Activated CD4-positive, alpha-beta T cell treated with anti-CD3 and anti-CD28 coated beads for 36 hours (primary cell): Measurements from ENCODE around the gene GDF3. TPM values are rescaled to one million over a fixed set of nuclear protein-coding genes. Genes with fewer than 3 reads are reported as not detected.
"Not testable (repeated sequence)": the region's sequence is repeated elsewhere in the genome, so short reads cannot be mapped to it uniquely, and the experiment has no call there.

Experiments
- ATAC-seq: fragments of 200-7000 bp; cut with Tn5 transposase; one replicate; pipeline ENCODE4 v1.10.0; 2021; ENCODE audit warnings: mild to moderate bottlenecking, moderate library complexity
- CTCF ChIA-PET: fragments of 350-600 bp; sonication (Branson Sonifier 250); formaldehyde crosslinking; loops from one replicate; lab custom pipeline; 2021; ENCODE audit warnings: antibody characterized with exemption; lab: Charles Lee
- POLR2A ChIA-PET: fragments of 350-600 bp; sonication (Branson Sonifier 250); formaldehyde crosslinking; loops from one replicate; lab custom pipeline; 2021; ENCODE audit warnings: antibody characterized with exemption, inconsistent platforms; lab: Charles Lee
- DNase-seq: peaks from one replicate; pipeline ENCODE4 v3.0.0-alpha.2; 2020
- H3K27ac Mint-ChIP-seq: one replicate; pipeline ENCODE4 v1.8.0; 2021; ENCODE audit warnings: mixed read lengths
- H3K27me3 Mint-ChIP-seq: one replicate; pipeline ENCODE4 v1.8.0; 2021; ENCODE audit warnings: mixed read lengths
- H3K36me3 Mint-ChIP-seq: one replicate; pipeline ENCODE4 v1.8.0; 2021; ENCODE audit warnings: low read depth, mixed read lengths
- H3K4me1 Mint-ChIP-seq: one replicate; pipeline ENCODE4 v1.8.0; 2021; ENCODE audit warnings: mixed read lengths
- H3K4me3 Mint-ChIP-seq: one replicate; pipeline ENCODE4 v1.8.0; 2021; ENCODE audit warnings: mild to moderate bottlenecking, moderate library complexity, mixed read lengths
- H3K9me3 Mint-ChIP-seq: one replicate; pipeline ENCODE4 v1.8.0; 2021; ENCODE audit warnings: low read depth, mixed read lengths
- intact Hi-C, 2 experiments: fragments of 100-400 bp; cut with DNase I in 1 of 2; cut with micrococcal nuclease in 1 of 2; formaldehyde crosslinking; loops; one replicate each; pipeline versions ENCODE4 v1.14.2 to v1.15.1; 2022 to 2024; cut with DNase I, micrococcal nuclease
- total RNA-seq, 2 experiments: library from RNA; stranded (reverse); gene quantifications; one replicate each; pipeline ENCODE4 v1.2.3, GENCODE V29; 2021

The GDF3 gene
- total RNA-seq, result not detected

DNA sequence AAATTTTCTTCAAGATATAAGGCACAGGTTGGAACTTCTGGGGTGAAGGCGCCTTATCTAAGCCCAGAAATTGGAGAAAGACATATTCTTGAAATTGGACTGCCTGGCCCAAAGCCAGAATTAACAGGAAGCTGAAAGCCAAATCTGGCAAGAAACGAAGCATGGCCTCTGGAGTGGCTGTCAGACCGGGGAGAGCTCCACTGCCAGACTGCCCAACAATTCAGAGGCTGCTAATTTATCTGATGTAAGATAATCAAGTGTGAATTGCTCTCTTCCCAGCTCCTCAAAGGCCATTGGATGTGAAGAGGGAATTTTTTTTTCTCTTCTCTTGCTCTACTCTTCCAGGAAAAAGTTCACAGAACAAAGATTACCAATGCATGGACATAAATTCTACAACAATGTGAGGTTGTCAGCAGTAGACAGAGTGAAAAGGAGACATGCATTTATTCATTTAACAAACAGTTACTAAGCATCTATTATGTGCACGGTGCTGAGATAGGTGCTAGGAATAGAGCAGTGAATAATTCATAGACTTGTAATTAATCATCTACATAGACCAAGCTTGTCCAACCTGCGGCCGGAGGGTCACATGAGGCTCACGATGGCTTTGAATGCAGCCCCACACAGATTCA is at the start of gene GDF3:
TSS of gene GDF3 (minus strand) at position 210 of the 632 bp plus-strand sequence. CDS start at position 163, 47 bp downstream.
- DNase-seq (no peak), ATAC-seq (no peak)
- no peaks in the 10 kb centered on the region for H3K9me3 Mint-ChIP-seq
- no peak within 1 kb of the TSS for H3K27ac Mint-ChIP-seq
- peaks cover 2% of the 10 kb centered on the region for H3K4me1 Mint-ChIP-seq
- H3K36me3 Mint-ChIP-seq, result no peaks in the 10 kb centered on the region
- H3K27me3 Mint-ChIP-seq, result peaks cover 2% of the 10 kb centered on the region
- ChIA-PET POLR2A (no interaction called here), CTCF (interaction anchor here (1.1 kb wide), 1 partner anchor 112 kb away, joined by 3 read pairs; no protein-coding TSS in a partner anchor)
- H3K4me3 Mint-ChIP-seq, result no peak within 1 kb of the TSS
- intact Hi-C loops, result no loop called here

DNA sequence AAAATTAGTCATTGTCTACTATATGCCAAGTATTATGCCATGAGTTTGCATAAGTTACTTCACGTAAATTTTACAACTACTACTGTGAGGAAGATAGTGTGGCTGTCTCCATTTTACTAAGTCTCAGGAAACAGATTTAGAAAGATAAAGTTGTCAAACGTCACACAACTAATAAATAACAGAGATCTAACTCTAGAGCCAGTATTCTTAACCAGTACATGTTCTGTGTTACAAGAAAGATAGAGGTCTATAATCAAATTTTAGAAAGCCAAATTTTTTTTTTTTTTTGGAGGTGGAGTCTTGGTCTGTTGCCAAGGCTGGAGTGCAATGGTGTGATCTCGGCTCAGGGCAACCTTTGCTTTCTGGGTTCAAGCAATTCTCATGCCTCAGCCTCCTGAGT is 37.4 kb upstream of the GDF3 start:
- intact Hi-C loops, result no loop called here
- no peaks in the 10 kb centered on the region for H3K27me3 Mint-ChIP-seq
- no peak overlapping the region for H3K4me3 Mint-ChIP-seq
- DNase-seq, result no peak
- H3K36me3 Mint-ChIP-seq, result no peaks in the 10 kb centered on the region
- no peak overlapping the region for H3K27ac Mint-ChIP-seq
- no peaks in the 10 kb centered on the region for H3K4me1 Mint-ChIP-seq
- ChIA-PET POLR2A (no interaction called here), CTCF (no interaction called here)
- ATAC-seq, result no peak
- H3K9me3 Mint-ChIP-seq, result no peaks in the 10 kb centered on the region

DNA sequence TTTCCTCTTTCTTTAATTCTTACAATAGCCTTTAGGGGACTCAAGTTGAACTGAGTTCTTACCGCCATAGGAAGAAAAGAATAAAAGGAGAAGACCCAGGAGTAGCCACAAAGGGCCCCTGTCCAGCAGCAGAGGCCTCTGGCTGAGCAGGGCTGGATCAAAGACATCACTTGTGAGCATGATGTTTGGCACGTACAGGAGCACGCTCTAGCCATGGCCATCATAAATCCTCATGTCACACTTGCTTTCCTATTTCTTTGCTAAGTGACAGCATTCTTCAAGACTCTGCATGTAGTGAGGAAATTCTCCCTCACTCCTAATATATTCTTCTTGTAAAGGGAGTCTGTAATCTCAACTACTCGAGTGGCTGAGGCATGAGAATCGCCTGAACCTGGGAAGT is 35.9 kb upstream of the GDF3 start:
- intact Hi-C loops, result no loop called here
- ATAC-seq (no peak), DNase-seq (no peak)
- H3K4me1 Mint-ChIP-seq, result no peaks in the 10 kb centered on the region
- POLR2A ChIA-PET, result no interaction called here
- no peaks in the 10 kb centered on the region for H3K27me3 Mint-ChIP-seq
- CTCF ChIA-PET, result no interaction called here
- no peak overlapping the region for H3K27ac Mint-ChIP-seq
- no peaks in the 10 kb centered on the region for H3K36me3 Mint-ChIP-seq
- H3K9me3 Mint-ChIP-seq, result no peaks in the 10 kb centered on the region
- no peak overlapping the region for H3K4me3 Mint-ChIP-seq

DNA sequence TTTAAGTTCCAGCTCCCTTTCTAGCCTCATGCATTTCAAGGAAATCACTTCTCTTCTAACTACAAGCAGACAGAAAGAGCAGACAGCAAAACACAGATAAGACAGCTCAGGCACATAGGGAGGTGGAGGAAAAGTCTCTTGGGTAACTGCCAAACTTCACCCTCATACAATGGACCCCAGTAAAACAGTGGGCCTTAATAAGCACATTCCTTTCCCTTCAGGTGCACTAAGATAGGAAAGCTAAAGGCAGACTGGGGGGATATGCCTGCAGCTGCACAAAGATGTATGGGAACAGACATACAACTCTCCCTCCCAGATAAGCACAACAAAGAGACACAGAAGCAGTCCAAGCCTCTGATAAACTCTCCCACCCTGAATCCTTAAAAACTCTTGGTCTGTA is 35.4 kb upstream of the GDF3 start:
- H3K9me3 Mint-ChIP-seq, intact Hi-C loops, H3K36me3 Mint-ChIP-seq, H3K27me3 Mint-ChIP-seq, H3K27ac Mint-ChIP-seq, ATAC-seq, POLR2A ChIA-PET, H3K4me1 Mint-ChIP-seq, H3K4me3 Mint-ChIP-seq, DNase-seq: not testable (repeated sequence)
- CTCF ChIA-PET, result interaction anchor here (0.7 kb wide), 1 partner anchor 426 kb away, joined by 3 read pairs; no protein-coding TSS in a partner anchor

DNA sequence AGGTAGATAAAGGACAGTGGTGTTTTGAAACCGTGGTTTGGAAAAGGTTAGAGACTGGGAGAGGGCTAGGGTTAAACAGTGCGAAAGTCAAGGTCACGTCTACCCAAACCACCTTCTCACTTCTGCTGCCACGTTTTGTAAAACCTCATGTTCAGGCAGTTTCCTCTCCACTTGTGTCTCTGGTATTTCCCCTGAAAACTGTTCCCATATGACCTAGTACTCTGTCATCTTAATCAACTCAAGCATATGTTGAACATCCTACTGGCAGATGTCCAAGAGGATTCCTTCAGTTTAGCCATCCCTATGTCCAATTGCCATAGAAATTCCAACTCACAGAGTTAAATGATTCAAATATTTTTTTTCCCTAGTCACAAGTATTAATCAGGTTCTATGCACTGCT is 34.2 kb upstream of the GDF3 start:
- no peaks in the 10 kb centered on the region for H3K27me3 Mint-ChIP-seq
- no peak overlapping the region for H3K4me3 Mint-ChIP-seq
- no peaks in the 10 kb centered on the region for H3K9me3 Mint-ChIP-seq
- no peak overlapping the region for H3K27ac Mint-ChIP-seq
- H3K4me1 Mint-ChIP-seq, result no peaks in the 10 kb centered on the region
- ChIA-PET CTCF (no interaction called here), POLR2A (no interaction called here)
- ATAC-seq, result no peak
- intact Hi-C loops, result no loop called here
- DNase-seq, result no peak
- no peaks in the 10 kb centered on the region for H3K36me3 Mint-ChIP-seq

DNA sequence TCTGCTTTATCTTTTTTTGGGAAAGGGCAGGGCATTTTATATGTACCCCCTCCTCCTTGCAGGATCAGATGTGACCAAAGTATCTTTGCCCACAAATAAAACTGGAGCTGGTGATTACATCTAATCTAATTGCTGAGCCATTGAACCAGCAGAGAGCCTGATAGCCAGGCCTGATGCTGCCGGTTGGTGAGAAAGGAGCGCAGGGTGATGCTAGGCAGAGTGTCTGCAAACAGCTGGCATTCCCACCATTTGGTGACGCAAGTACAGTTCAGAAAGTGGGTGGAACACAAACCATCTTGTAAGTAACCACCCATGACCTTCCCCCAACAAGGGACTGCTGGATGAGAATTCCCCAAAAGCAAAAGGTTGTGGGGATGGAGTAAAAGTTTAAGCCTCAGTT is 28.4 kb upstream of the GDF3 start:
- no peaks in the 10 kb centered on the region for H3K9me3 Mint-ChIP-seq
- H3K4me1 Mint-ChIP-seq, result no peaks in the 10 kb centered on the region
- ATAC-seq (no peak), DNase-seq (no peak)
- H3K36me3 Mint-ChIP-seq, result no peaks in the 10 kb centered on the region
- POLR2A ChIA-PET, result interaction anchor here (0.7 kb wide), 1 partner anchor 15 kb away, joined by 3 read pairs; no protein-coding TSS in a partner anchor
- H3K4me3 Mint-ChIP-seq, result no peak overlapping the region
- peaks cover 2% of the 10 kb centered on the region for H3K27me3 Mint-ChIP-seq
- intact Hi-C loops, result no loop called here
- CTCF ChIA-PET, result interaction anchor here (0.8 to 1.0 kb wide), 2 partner anchors 19 to 53 kb away, joined by 3 read pairs; no protein-coding TSS in a partner anchor
- H3K27ac Mint-ChIP-seq, result no peak overlapping the region

DNA sequence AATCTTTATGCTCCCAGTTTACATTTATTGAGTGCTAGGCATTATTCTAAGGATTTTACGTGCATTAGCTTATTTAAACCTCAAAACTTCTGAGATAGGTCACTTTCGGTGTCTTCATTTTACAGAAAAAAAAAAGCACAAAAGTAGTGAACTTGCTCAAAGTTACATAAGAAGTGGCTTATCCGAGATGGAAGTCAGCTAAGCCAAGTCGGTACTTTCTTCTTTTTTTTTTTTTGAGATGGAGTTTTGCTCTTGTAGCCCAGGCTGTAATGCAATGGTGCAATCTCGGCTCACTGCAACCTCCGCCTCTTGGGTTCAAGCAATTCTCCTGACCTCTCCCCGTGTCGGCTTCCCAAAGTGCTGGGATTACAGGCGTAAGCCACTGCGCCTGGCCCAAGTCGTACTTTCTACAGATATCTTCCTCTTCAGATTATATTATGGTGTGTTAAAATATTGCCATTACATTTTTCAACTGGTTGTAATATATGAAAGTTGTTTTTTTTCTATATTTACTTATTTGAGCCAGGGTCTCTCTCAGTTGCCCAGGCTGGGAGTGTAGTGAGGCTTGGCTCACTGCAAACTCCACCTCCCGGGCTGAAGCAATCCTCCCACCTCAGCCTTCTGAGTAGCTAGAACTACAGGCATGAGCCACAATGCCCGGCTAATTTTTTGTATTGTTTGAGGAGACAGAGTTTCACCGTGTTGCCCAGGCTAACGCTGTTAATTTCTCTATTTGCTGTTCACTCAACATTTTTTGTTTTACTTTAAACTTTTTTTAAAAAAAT is 24.6 kb upstream of the GDF3 start:
- intact Hi-C loops, result no loop called here
- Mint-ChIP-seq H3K36me3 (no peaks in the 10 kb centered on the region), H3K27me3 (peaks cover 6% of the 10 kb centered on the region), H3K4me3 (no peak overlapping the region), H3K9me3 (no peaks in the 10 kb centered on the region), H3K27ac (no peak overlapping the region), H3K4me1 (no peaks in the 10 kb centered on the region)
- ChIA-PET CTCF (no interaction called here), POLR2A (no interaction called here)
- DNase-seq (no peak), ATAC-seq (no peak)

DNA sequence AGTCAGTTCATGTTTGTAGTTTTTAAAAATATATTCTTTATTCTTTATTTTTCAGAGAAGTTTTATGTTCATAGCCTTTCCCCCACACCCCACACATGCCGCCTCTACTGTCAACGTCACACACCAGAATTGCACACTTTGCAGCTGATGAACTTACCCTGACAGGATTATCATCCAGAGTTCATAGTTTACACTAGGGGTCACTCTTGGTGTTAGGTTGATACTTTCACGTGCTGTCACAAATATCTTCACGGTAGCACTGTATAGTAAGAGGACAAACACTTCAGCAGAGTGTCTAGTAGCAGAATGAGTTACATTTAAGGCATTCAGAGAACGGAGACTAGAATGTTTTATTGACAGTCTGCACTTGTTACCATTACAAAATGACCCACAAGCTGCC is 20.8 kb upstream of the GDF3 start:
- peaks cover 4% of the 10 kb centered on the region for H3K27me3 Mint-ChIP-seq
- intact Hi-C loops, result no loop called here
- ChIA-PET POLR2A (interaction anchor here (0.6 kb wide), 1 partner anchor 23 kb away, joined by 4 read pairs; no protein-coding TSS in a partner anchor), CTCF (interaction anchor here (0.6 to 0.9 kb wide), 2 partner anchors 10 to 139 kb away, joined by 3 read pairs; no protein-coding TSS in a partner anchor)
- ATAC-seq (no peak), DNase-seq (no peak)
- no peaks in the 10 kb centered on the region for H3K4me1 Mint-ChIP-seq
- H3K4me3 Mint-ChIP-seq, result no peak overlapping the region
- H3K9me3 Mint-ChIP-seq, result no peaks in the 10 kb centered on the region
- H3K36me3 Mint-ChIP-seq, result no peaks in the 10 kb centered on the region
- no peak overlapping the region for H3K27ac Mint-ChIP-seq

DNA sequence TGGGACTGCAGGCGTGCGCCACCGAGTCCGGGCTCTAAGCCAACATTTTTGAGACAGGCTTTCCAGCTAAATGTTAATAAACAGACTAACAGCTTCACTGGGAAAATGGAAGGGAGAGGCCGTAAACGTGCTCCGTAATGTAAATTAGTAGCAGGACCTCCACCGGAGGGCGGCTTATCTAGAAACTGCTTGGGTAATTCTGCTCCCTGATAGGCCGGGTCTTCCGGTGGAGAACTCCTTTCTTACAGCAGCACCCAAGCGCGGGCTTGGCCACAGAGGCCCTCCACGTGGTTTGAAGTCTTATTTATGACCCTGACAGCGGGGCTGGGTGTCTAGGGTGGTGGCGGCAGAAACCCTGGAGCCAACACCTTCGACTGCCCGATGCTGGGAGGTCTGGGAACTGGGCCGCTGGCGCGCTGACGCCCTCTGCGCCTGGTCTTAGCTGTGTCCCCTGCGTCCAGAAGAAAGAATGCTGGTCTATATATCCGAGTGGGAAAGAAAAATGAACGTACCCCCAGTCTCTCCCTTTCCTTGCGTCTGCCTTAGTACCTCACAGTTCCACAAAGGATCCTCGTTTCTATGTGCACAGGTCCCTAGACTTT is 17.4 kb upstream of the GDF3 start:
- intact Hi-C loops, result no loop called here
- DNase-seq, result no peak
- ATAC-seq, result no peak
- H3K27me3 Mint-ChIP-seq, result peaks cover 2% of the 10 kb centered on the region
- no peaks in the 10 kb centered on the region for H3K9me3 Mint-ChIP-seq
- no peaks in the 10 kb centered on the region for H3K36me3 Mint-ChIP-seq
- H3K4me3 Mint-ChIP-seq, result no peak overlapping the region
- ChIA-PET CTCF (interaction anchor here (0.7 kb wide), 1 partner anchor 11 kb away, joined by 3 read pairs; no protein-coding TSS in a partner anchor), POLR2A (no interaction called here)
- no peak overlapping the region for H3K27ac Mint-ChIP-seq
- H3K4me1 Mint-ChIP-seq, result no peaks in the 10 kb centered on the region

DNA sequence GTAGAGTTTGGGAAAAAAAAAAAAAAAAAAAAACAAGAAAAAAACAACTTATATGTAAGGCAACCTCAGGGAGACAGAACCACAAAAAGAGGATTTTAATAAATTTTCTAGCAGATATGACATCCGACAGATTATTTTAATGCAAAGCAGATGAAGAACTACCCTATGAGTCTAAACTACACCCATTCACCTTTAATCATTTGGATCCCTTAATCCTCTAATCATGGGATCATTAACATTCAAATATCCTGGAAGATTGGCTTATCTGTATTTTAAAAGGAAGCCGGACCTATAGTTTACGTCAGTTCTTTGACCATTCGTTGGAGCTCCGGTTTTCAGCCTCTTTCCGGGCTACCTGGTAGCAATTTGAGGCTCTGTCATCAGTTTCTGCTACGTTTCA is 15.6 kb upstream of the GDF3 start, which contains the start of gene DPPA3:
TSS of gene DPPA3 (plus strand) at position 301 of the 400 bp plus-strand sequence. CDS start 138 bp downstream, outside the sequence.
- Mint-ChIP-seq H3K9me3 (no peaks in the 10 kb centered on the region), H3K27me3 (no peaks in the 10 kb centered on the region), H3K4me1 (no peaks in the 10 kb centered on the region), H3K27ac (no peak within 1 kb of the TSS), H3K36me3 (no peaks in the 10 kb centered on the region), H3K4me3 (no peak within 1 kb of the TSS)
- CTCF ChIA-PET, result no interaction called here
- ATAC-seq (no peak), DNase-seq (no peak)
- intact Hi-C loops, result no loop called here
- POLR2A ChIA-PET, result no interaction called here

DNA sequence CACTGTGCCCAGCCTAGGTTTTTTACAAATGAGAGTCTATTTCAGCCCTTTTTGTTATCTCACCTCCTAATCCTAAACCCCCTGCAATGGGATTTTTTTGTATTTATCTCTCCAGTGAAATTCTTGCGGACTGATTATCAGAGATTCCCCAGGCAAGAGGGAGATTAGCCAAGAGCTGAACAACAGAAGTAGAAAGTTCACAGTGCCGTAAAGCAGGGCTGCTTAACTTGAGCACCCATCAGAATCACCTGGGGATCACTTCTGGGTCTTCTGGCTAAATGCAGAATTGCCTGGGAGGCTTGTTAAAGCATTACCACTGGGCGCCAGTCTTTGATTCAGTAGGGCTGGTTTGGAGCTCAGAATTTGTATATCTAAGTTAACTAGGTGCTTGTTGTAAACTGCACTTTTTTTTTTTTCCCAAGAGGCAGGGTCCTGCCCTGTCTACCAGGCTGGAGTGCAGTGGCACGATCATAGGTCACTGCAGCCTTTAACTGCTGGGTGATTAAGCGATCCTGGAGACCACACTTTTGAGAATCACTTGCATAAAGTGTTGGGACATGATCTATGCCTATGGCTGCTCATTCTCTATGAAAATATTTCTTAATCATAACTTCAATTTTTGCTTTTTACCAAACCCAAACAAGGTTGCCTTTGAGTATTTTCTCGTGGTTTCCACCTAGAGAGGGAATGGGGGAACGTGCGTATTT is 14.5 kb upstream of the GDF3 start:
- Mint-ChIP-seq H3K27me3 (no peaks in the 10 kb centered on the region), H3K4me3 (no peak overlapping the region), H3K9me3 (no peaks in the 10 kb centered on the region), H3K4me1 (no peaks in the 10 kb centered on the region), H3K36me3 (no peaks in the 10 kb centered on the region), H3K27ac (no peak overlapping the region)
- ATAC-seq (no peak), DNase-seq (no peak)
- CTCF ChIA-PET, result interaction anchor here (0.6 kb wide), 1 partner anchor 49 kb away, joined by 3 read pairs; no protein-coding TSS in a partner anchor
- POLR2A ChIA-PET, result no interaction called here
- intact Hi-C loops, result no loop called here
